Embryonic facial prominence (tissue), 1 donor: ENCODE measurements around the gene USP32.
"Not testable (repeated sequence)": the region's sequence is repeated elsewhere in the genome, so short reads cannot be mapped to it uniquely, and the experiment has no call there.

Experiments
- DNase-seq: peaks from one replicate; pipeline ENCODE4 v3.0.0-alpha.2; 2016; ENCODE audit errors: extremely low spot score

The USP32 gene

DNA sequence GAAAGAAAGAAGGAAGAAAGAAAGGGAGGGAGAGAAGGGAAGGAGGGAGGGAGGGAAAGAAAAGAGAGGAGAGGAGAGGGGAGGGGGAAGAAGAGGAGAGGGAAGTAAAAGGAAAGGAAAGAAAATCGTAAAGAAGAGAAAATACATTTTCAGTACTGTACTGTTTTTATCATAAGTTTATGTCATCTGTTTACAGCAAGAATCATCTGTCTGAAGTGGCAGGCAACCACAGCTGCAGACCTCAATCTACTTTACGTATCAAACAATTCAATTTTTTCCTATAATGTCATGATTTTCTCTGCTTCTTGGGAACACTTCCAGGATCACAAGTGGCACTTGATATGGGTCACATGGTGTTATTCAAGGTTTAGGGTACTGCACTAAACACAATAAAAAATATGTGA lies 58.3 kb downstream of the USP32 start:
- DNase-seq = no peak

- not testable (repeated sequence) for DNase-seq
Observed at GRCh38 chr17:60333072-60333471, 58.9 kb downstream of the USP32 start.

DNA sequence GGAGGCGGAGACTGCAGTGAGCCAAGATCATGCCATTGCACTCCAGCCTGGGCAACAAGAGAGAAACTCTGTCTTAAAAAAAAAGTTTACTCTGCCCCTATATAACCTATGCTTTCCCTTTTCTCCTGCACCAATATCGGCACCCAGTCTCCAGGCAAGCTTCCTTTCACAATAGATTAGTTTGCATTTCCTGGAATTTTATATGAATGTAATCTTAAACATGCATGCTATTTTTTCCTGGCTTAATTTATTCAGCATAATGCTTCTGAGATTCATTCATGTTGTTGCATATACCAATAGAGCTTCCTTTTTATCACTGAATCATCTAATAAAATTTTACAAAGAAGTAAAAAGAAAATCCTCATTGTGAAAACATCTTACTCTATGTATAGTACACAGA lies 59.4 kb downstream of the USP32 start:
- DNase-seq = no peak

DNA sequence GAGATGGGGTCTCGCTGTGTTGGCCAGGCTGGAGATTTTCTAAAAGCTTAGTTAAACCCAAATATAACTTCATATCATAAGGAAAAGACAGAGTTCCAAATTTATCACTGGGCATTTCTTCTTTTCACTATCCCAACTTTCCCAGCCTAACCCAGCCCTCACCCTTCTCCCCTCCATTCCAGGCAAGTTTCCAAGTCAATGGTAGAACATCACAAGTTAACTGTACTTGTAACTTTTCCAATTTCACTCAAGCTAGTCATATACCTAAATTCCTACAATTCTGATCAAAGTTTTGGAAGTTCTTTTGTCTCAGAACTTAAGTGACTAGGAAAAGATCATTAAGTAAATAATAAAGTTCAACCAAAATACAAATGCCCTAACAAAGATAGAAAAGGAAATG lies 61.2 kb downstream of the USP32 start:
- no peak for DNase-seq

GRCh38 chr17:60328679-60329078 lies 63.3 kb downstream of the USP32 start:
- DNase-seq = no peak

DNA sequence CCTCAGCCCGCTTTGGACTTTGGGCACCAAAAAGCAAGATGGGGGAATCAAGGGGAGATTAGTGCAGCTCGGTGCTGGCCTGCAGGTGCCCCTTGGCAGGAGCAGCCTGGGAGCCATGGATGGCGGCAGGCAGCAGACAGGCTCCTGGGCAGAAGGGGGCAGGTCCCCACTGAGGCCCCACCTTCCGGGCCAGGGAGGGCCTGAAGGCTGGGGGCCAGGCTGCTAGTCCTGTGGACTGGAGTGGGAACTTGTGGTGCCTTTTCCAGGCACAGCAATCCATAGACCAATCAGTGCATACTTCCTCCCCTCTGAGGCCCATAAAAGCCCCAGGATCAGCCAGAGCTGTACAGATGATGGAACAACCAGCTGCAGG lies 64.0 kb downstream of the USP32 start:
- DNase-seq = no peak

DNA sequence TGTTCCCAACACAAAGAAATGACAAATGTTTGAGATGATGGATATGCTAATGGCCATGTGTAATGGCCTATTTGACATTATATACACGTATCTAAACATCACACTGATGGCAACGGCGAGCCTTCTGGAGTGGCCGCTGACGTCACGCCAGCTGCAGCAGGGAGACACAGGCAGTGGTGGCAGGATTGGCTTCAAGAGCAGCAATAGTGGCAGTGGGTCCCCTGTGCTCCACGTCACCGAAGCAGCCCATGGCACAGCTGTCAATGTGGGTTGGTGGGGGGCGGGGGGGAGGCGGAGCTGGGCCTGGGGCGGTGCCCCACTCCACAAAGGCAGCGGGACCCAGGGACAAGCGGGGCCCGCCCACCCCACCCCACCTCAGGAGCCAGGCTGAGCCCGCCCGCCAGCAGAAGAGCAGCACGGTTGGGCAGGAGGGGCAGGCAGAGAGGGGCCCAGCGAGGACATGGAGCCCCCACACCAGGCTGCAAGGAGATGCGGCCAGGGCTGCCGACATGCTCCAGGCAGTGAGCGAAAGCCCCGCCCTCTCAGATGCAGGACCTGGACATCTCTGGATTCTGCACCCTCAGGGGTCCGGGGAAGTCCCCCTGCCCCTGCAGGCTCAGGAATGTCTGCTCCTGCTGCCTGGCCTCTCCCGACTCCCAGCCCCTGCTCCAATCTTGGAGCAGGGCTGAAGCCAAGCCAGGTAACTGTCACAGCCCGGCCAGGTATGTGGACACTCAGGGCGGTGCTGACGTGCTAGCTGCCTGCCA lies 64.6 kb downstream of the USP32 start:
- DNase-seq = no peak

DNA sequence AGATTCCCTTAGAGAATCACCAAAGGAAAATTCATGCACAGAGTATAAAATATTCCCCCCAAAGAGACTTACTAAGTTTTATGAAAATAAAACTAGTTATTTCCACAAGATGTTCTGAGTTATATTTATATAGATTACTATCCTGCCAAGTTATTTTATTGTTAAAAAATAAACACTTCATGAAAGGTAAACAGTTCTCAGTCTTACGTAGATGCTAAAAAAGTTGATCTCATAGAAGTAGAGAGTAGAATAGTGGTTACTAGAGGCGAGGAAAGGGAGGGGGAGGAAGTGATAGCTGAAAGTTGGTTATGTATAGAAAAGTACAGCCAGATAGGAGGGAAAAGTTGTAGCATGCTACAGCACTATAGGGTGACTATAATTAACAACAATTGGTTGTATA lies 65.2 kb downstream of the USP32 start:
- no peak for DNase-seq

DNA sequence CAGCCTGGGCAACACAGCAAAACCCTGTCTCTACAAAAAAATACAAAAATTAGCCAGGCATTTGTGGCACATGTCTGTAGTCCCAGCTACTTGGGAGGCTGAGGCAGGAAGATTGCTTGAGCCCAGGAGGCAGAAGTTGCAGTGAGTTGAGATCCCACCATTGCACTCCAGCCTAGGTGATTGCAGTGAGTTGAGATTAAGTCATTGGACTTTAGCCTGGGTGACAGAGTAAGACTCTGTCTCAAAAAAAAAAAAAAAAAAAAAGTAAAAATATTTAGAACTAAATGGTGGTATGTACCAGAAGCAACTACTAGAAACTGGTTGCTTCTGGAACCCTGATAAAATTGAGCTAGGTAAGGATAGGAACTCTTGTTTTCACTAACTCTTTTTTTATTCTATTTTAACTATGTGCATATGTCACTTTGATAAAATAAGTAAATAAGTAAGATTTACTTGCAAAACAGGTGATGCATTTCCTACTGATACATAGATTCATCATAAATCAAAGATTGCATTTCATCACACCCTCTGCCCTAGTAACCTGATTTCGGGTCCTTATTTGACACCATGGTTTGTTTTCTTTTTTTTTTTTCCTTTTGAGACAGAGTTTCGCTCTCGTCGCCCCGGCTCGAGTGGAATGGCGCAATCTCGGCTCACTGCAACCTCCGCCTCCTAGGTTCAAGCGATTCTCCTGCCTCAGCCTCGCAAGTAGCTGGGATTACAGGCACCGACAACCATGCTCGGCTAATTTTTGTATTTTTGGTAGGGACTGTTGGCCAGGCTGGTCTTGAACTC lies 66.0 kb downstream of the USP32 start:
- no peak for DNase-seq

GRCh38 chr17:60323754-60324153 lies 68.2 kb downstream of the USP32 start:
- DNase-seq = no peak

DNA sequence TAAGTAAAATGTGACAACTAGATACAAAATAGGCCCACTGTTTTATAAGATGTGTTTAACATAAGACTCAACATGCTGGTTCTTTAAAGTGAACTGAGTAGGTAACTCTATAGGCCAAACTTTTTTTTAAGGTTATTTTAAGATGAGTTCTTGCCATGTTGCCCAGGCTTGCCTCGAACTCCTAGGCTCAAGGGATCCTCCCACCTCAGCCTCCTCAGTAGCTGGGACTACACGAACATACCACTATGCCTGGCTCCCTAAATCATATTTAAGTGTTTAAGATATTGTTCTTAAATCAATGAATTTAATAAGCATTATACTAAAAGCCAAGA lies 69.9 kb downstream of the USP32 start:
- no peak for DNase-seq

DNA sequence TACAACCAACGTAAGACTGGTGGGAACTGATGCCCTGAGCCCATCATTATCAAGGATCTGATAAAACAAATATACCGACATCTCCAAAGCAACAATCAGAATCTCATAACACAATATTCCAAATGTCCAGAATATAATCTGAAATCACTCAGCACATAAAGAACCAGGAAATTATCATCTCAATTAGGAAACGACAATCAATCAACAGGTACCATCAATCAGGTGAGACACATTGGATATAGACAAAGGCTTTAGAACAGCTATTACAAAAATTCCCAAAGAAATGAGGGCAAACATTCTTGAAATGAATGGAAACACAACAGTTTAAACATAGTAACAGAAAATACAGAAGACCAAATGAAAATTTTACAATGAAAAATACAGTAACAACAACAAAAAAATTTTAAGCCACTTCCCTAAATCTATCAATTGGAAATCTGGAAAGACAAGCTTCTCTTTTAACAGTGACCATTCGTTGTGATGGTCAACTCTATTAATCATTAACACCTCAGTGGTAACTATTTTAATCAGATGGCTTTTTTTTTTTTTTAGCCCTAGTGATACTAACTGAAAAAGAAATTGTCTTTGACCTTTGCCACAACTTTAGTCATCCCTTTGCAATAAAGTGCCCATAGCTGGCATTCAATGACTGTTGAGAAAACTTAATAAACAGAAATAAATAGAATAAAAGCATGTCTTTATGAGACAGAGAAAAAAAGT lies 70.4 kb downstream of the USP32 start:
- DNase-seq = no peak

DNA sequence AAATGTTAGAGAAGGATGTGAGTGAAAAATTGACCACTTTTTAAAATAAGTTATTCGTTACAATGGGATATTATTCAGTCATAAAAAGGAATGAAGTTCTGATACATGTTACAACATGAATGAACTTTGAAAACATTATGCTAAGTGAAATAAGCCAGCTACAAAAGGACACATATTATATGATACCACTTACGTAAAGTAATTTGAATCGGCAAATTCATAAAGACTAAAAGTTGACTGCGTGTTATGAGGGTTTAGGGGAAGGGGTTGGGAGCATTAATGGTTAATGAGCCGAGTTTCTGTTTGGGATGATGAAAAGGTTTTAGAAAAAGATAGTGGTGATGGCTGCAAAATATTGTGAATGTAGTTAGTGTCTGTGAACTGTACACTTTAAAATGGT lies 73.1 kb downstream of the USP32 start:
- no peak for DNase-seq

DNA sequence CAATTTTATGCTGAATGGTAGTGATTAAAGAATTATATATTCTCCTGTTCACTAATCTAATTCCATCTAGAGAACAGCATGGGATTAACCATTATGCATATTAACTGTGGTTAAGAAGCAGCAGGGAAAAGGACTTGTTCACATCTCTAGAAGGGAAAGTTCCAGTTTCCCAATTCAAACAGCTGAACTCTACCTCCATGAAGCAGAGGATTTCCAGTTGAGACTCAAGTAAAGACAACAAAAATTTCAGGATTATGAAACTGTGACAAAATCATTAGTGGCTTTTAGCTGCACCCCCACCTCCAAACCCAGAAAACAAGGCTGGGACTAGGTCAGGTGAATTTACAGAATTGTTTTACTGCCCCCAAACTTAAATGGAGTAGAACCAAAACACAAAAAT lies 73.6 kb downstream of the USP32 start:
- DNase-seq = no peak

- DNase-seq = no peak
Observed at GRCh38 chr17:60315650-60316049, 76.3 kb downstream of the USP32 start.

GRCh38 chr17:60314900-60315299 lies 77.0 kb downstream of the USP32 start:
- not testable (repeated sequence) for DNase-seq

DNA sequence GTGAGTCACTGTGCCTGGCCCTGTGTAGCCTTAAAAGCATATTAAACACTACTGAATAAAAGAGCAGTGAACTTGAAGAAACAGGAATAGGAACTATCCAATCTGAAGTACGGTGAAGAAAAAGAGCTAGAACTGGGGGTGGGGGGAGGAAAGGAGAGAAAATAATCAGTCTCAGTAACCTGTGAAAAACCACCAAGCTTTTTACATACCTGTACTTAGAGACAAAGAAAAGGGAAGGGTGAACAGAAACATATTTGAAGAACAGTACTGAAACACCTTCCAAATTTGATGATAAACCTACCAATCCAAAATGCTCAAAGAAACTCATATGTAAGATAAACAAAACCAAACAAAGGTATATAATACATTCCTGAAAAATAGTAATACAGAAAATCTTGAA lies 77.5 kb downstream of the USP32 start:
- DNase-seq = no peak

DNA sequence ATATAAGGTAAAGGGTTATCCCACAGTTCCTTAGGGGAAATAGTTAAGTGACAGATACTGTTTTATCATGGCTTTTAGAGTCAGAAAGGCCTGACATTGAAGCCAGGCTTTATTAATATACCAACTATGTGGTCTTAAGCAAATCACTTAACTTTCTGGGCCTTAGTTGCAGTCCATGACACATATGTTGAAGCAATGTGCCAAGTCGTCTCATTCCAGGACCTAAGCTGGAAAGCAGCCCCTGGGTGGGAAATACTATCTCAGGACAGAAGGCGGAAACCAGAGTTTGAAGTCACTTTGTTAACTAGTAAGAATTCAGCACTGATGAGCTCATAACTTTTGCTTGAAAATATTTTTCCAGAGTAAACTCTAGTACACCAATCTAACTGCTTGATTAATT lies 80.0 kb downstream of the USP32 start:
- DNase-seq = no peak

GRCh38 chr17:60311186-60311585 lies 80.7 kb downstream of the USP32 start:
- no peak for DNase-seq

GRCh38 chr17:60305141-60305540 lies 86.8 kb downstream of the USP32 start:
- no peak for DNase-seq

DNA sequence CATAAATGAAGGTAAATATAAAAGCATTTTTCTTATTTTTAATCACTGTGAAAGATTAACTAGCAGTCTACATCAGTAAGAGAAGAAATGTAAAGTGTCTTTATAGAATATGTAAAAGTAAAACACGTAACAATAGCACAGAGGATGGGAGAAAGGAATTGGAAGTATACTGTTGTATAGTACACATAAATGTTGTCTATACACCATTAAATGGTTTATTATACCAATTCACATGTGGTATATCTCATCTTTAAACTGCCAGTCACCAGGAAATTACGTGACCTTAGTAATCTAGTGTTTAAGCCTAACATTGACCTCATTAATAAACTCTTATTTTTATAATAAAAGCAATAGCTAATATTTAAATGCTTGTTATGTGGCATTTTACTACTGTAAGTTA lies 87.4 kb downstream of the USP32 start:
- no peak for DNase-seq

DNA sequence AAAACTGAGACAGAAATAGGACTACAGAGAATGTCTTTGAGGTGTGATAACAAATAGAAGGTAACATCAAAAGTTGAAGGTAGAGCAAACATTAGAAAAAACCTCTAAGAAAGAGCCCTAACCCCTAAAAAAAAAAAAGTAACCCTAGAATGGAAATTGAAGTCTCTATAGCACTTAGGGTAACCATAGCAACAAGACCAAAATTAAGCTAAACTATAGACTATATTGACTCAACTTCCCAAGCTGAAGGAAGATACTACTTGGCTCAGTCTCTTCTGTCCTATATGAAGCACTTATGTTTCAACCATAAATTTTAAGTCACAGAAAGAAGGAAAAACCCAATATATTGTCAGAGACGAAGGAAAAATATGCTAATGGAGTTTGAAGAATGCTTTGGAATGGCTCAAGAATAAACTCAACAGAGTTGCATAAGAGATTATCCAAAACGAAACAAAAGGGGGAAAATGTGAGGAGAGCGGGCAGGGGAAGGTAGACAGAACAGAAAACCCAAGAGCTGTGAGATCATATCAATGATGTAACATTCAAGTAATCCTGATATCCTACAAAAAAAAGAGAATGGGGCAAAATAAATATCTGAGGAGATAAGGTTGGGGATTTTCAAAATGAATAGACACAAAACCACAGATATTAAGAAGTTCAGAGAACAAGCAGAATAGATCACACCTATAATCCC lies 88.4 kb downstream of the USP32 start:
- no peak for DNase-seq
